DND-41 (cell line): Measurements from ENCODE around the gene ZNF550.

Experiments
- EZH2 ChIP-seq: IDR thresholded peaks from 3 replicates; pipeline ENCODE4 v1.6.1; 2012; ENCODE audit warnings: borderline replicate concordance, low read depth, mild to moderate bottlenecking, moderate library complexity, low read length, inconsistent platforms; ENCODE audit not compliant: severe bottlenecking
- TF ChIP-seq, protein P1 (sequence below): IDR thresholded peaks from 2 replicates; pipeline ENCODE4 v1.5.1; 2012; ENCODE audit warnings: borderline replicate concordance, low read length, moderate library complexity, mild to moderate bottlenecking; ENCODE audit not compliant: poor library complexity, severe bottlenecking; ENCODE audit errors: extremely low read depth

DNA sequence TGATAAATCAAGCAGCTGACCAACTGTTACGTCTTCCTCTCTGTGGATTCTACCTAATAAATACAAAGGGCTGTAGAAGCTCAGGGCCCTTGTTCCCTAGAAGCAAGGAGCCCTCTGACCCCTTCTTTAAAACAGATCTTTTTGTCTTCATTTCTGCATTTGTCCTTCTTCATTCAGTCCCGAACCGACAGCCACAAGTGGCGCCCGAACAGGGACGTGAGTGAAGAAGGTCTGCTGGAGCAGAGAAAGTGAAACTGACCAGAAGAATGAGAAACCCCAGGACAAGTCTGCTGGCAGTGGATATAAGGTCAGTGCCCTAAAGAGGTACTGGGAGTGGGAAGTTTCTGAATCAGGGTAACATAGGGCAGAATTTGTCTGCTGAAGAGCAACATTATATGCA is 46.8 kb downstream of the ZNF550 start:
- TF ChIP-seq, protein P1, sequence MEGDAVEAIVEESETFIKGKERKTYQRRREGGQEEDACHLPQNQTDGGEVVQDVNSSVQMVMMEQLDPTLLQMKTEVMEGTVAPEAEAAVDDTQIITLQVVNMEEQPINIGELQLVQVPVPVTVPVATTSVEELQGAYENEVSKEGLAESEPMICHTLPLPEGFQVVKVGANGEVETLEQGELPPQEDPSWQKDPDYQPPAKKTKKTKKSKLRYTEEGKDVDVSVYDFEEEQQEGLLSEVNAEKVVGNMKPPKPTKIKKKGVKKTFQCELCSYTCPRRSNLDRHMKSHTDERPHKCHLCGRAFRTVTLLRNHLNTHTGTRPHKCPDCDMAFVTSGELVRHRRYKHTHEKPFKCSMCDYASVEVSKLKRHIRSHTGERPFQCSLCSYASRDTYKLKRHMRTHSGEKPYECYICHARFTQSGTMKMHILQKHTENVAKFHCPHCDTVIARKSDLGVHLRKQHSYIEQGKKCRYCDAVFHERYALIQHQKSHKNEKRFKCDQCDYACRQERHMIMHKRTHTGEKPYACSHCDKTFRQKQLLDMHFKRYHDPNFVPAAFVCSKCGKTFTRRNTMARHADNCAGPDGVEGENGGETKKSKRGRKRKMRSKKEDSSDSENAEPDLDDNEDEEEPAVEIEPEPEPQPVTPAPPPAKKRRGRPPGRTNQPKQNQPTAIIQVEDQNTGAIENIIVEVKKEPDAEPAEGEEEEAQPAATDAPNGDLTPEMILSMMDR = no peak
- no peak for TF ChIP-seq EZH2
